B cell (primary cell): ENCODE results near the gene EGFL7.

ENCODE experiments used
- CTCF ChIP-seq: fragments of 200-600 bp; IDR thresholded peaks from one replicate; pipeline ENCODE4 v1.8.0; 2022; ENCODE audit warnings: antibody characterized with exemption, mild to moderate bottlenecking
- EZH2 ChIP-seq: IDR thresholded peaks from 2 replicates; pipeline ENCODE4 v1.6.1; 2012; ENCODE audit warnings: borderline replicate concordance, low read depth, mild to moderate bottlenecking, moderate library complexity, low read length; ENCODE audit not compliant: insufficient read depth, poor library complexity, severe bottlenecking

- TF ChIP-seq CTCF (no peak), EZH2 (no peak)
Measured at GRCh38 chr9:136661641-136662325, 933 bp upstream of the EGFL7 start.
